Erythroblast (primary cell): ENCODE results near the gene ZNF496.

Experiments used
- GATA1 ChIP-seq: IDR thresholded peaks from 2 replicates; pipeline ENCODE4 v1.6.1; 2011; ENCODE audit warnings: low read depth, mild to moderate bottlenecking, control low read depth, low read length, moderate library complexity
- POLR2A ChIP-seq: IDR thresholded peaks from 2 replicates; pipeline ENCODE4 v1.6.1; 2011; ENCODE audit warnings: mild to moderate bottlenecking, low read length

DNA sequence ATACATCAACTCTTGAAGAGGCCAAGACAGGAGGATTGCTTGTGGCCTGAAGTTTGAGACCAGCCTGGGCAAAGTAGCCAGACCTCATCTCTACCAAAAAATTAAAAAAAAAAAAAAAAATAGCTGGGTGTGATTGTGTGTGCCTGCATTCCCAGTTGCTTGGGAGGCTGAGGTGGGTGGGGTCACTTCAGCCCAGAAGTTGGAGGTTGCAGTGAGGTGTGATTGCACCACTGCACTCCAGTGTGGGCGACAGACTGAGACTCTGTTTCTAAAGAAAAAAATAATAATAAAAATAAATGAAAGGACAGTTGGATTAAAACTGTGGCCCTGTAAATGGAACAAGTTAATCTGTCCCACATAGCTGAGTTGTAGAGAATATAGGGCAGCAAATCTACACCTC lies 18.9 kb upstream of the ZNF496 start:
- TF ChIP-seq POLR2A, result no peak
- no peak for TF ChIP-seq GATA1
